Small intestine (tissue), 7 donors: ENCODE data around the gene EPGN. TPM values are rescaled to one million over a fixed set of nuclear protein-coding genes. Genes with fewer than 3 reads are reported as not detected.

Source experiments
- DNase-seq, 2 donors: peaks; one replicate each; pipeline versions ENCODE4 v3.0.0 to v3.0.0-alpha.2; 2013
- FAIRE-seq: peaks from 2 replicates; lab custom pipeline; 2012; peaks lifted over from hg19 to GRCh38; lab: Jason Lieb, UNC
- H3K27ac ChIP-seq, 3 donors: one replicate each; pipeline ENCODE4 v1.5.1; 2013; ENCODE audit warnings: low read length in 2 of 3, mild to moderate bottlenecking in 2 of 3, control low read depth in 1 of 3, inconsistent platforms in 1 of 3, low read depth in 1 of 3, moderate library complexity in 1 of 3
- H3K27me3 ChIP-seq, 3 donors: one replicate each; pipeline ENCODE4 v1.6.1; 2013; ENCODE audit warnings: low read length in 3 of 3, inconsistent platforms in 1 of 3; ENCODE audit not compliant: control insufficient read depth in 3 of 3, insufficient read depth in 3 of 3
- H3K36me3 ChIP-seq, 3 donors: one replicate each; pipeline ENCODE4 v1.6.1; 2013; ENCODE audit warnings: low read length in 3 of 3, inconsistent platforms in 1 of 3, low read depth in 1 of 3, mild to moderate bottlenecking in 1 of 3, moderate library complexity in 1 of 3; ENCODE audit not compliant: control insufficient read depth in 3 of 3, insufficient read depth in 2 of 3
- H3K4me1 ChIP-seq, 3 donors: one replicate each; pipeline ENCODE4 v1.6.1; 2013; ENCODE audit warnings: low read length in 2 of 3, inconsistent platforms in 1 of 3, low read depth in 1 of 3, mild to moderate bottlenecking in 1 of 3, moderate library complexity in 1 of 3; ENCODE audit not compliant: control insufficient read depth in 3 of 3, insufficient read depth in 2 of 3
- H3K4me3 ChIP-seq, 3 donors: one replicate each; pipeline ENCODE4 v1.5.1; 2013; ENCODE audit warnings: low read length in 3 of 3, control low read depth in 1 of 3, inconsistent platforms in 1 of 3, low read depth in 1 of 3, mild to moderate bottlenecking in 1 of 3, moderate library complexity in 1 of 3
- H3K9me3 ChIP-seq, 2 donors: one replicate each; pipeline ENCODE4 v1.6.1; 2013; ENCODE audit warnings: low read depth in 1 of 2, low read length in 1 of 2; ENCODE audit not compliant: control insufficient read depth in 2 of 2, insufficient read depth in 1 of 2
- WGBS, 3 donors: extraction: QIAGEN DNeasy Blood & Tissue Kit; methylation state at CpG; one replicate each; pipeline ENCODE4 v1.1.7; 2013; 5-methylcytosine and 5-hydroxymethylcytosine counted together
- polyA plus RNA-seq, 4 donors: library from polyadenylated mRNA; stranded (reverse) in 3 of 4; unstranded in 1 of 4; fragments of 200-250 nt in 3 of 4; fragments of 120-200 nt in 1 of 4; gene quantifications; one replicate each; pipeline versions ENCODE4 v1.2.1 to v1.2.3, GENCODE V29; 2013
- donor health status: healthy with polysubstance abuse.
- donor health status: control.
- donor health status: control.
- donor health status: Bipolar disorder and iron deficiency.
- donor health status: healthy.

EPGN gene
- polyA plus RNA-seq, 4 donors = 0.06 TPM; not detected in 3

GRCh38 chr4:74293558-74293957 is 14.7 kb upstream of the EPGN start:
- H3K27me3 ChIP-seq = no peaks in the 10 kb centered on the region
- FAIRE-seq = no peak
- no peak overlapping the region for H3K27ac ChIP-seq
- 86 to 93% (median 86%) methylated on average over 2 of the region's 2 CpGs for WGBS, 3 donors
- H3K4me1 ChIP-seq = no peaks in the 10 kb centered on the region
- no peaks in the 10 kb centered on the region for H3K36me3 ChIP-seq
- no peaks in the 10 kb centered on the region for H3K9me3 ChIP-seq
- no peak for DNase-seq
- H3K4me3 ChIP-seq = no peak overlapping the region

- no peaks in the 10 kb centered on the region for H3K9me3 ChIP-seq
- FAIRE-seq = no peak
Measured at GRCh38 chr4:74294681-74295080, 13.6 kb upstream of the EPGN start.

GRCh38 chr4:74297539-74297938 is 10.7 kb upstream of the EPGN start:
- DNase-seq (no peak), FAIRE-seq (no peak)
- 86 to 90% (median 88%) methylated on average over 1 of the region's 1 CpG for WGBS, 3 donors
- no peaks in the 10 kb centered on the region for H3K36me3 ChIP-seq
- no peak overlapping the region for H3K4me3 ChIP-seq
- no peaks in the 10 kb centered on the region for H3K9me3 ChIP-seq
- no peak overlapping the region for H3K27ac ChIP-seq
- H3K27me3 ChIP-seq = no peaks in the 10 kb centered on the region
- no peaks in the 10 kb centered on the region for H3K4me1 ChIP-seq

More at GRCh38 chr4:74294681-74295080, 13.6 kb upstream of the EPGN start:
- no peaks in the 10 kb centered on the region for H3K4me1 ChIP-seq
- H3K36me3 ChIP-seq = no peaks in the 10 kb centered on the region
- no peaks in the 10 kb centered on the region for H3K27me3 ChIP-seq
- 88 to 100% (median 98%) methylated on average over 1 of the region's 1 CpG for WGBS, 3 donors
- no peak overlapping the region for H3K4me3 ChIP-seq
- no peak for DNase-seq
- no peak overlapping the region for H3K27ac ChIP-seq

DNA sequence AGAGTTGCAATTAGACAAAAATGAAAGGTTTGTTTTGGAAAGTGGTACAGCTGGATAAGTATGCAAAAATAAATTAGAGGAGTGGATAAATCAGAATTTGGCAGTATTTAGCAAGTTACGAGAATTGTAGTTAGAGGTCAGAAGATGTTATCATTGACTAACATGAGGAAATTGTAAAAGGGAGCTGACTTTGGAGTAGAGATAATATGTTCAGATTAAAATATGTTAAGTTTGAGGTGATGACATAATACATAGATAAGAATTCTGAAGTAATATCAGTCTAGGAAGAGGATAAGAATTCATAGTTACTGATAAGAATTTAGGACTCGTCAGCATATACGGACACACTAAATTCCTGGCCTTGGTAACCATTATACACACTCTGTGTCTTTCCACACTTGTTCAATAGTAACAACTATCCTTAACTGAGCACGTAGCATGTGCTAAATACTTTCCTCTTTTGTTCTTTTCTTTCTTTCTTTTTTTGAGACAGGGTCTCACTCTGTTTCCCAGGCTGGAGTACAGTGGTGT is 4.1 kb upstream of the EPGN start:
- no peak overlapping the region for H3K27ac ChIP-seq
- H3K36me3 ChIP-seq = no peaks in the 10 kb centered on the region
- H3K4me3 ChIP-seq = no peak overlapping the region
- WGBS, 3 donors = 77 to 84% (median 81%) methylated on average over 4 of the region's 4 CpGs
- H3K27me3 ChIP-seq = no peaks in the 10 kb centered on the region
- H3K4me1 ChIP-seq = no peaks in the 10 kb centered on the region
- DNase-seq = peak in 1 of 2 donors; percentile 8
- no peaks in the 10 kb centered on the region for H3K9me3 ChIP-seq
- no peak for FAIRE-seq

GRCh38 chr4:74305000-74305399 is 3.3 kb upstream of the EPGN start:
- Histone ChIP-seq H3K4me3 (no peak overlapping the region), H3K27ac (no peak overlapping the region), H3K4me1 (no peaks in the 10 kb centered on the region), H3K9me3 (no peaks in the 10 kb centered on the region), H3K27me3 (no peaks in the 10 kb centered on the region), H3K36me3 (no peaks in the 10 kb centered on the region)
- 85 to 96% (median 94%) methylated on average over 1 of the region's 1 CpG for WGBS, 3 donors
- DNase-seq = no peak
- no peak for FAIRE-seq

GRCh38 chr4:74307170-74307569 is 1.1 kb upstream of the EPGN start:
- Histone ChIP-seq H3K4me1 (no peaks in the 10 kb centered on the region), H3K36me3 (no peaks in the 10 kb centered on the region), H3K4me3 (no peak overlapping the region), H3K9me3 (no peaks in the 10 kb centered on the region), H3K27ac (no peak overlapping the region), H3K27me3 (no peaks in the 10 kb centered on the region)
- DNase-seq = no peak
- no peak for FAIRE-seq
- WGBS, 3 donors = 93 to 96% (median 96%) methylated on average over 1 of the region's 1 CpG

DNA sequence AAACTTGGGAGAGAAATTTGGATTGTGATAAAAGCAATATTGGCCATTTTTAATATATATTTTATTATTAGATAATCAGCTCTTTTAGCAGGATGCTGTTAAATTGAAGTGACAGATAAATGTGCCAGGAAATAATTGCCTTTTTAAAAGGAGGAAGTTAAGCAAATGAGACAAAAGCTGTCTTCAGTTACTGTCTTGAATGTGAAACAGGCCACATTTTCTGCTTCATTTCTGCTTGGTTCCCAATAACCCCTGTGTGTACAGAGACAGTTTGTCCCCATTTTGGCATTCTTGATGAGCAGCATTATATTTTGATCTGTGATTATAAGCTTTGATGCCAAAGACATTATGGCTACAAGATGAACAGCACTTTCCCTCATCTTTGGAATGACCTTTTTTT is 953 bp downstream of the EPGN start:
- no peak for FAIRE-seq
- Histone ChIP-seq H3K27ac (no peak overlapping the region), H3K4me3 (no peak overlapping the region), H3K36me3 (no peaks in the 10 kb centered on the region), H3K4me1 (no peaks in the 10 kb centered on the region), H3K9me3 (no peaks in the 10 kb centered on the region), H3K27me3 (no peaks in the 10 kb centered on the region)
- DNase-seq = no peak

DNA sequence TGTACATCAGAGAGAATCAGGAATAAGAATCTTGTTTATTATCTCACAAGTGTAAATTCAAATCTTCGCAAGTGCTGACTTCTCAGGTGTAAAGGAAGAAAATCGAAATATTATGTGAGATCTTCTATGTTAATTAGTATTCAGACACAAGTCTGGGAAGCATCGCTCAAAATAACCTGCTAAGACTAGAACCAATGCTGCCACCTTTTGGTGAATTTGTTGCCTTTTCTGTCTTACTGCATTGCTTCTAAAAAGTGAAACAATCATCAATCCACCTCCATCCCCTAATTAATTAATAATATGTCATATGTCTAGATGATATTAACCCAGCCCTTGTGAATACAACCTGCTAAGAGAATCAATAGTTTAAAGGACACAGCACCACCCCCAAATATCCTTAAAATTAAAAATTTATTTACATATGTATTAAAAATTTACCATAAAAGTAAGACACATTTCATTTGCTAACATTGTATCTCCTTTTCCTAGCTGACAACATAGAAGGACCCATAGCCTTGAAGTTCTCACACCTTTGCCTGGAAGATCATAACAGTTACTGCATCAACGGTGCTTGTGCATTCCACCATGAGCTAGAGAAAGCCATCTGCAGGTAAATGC is 3.5 kb downstream of the EPGN start:
- Histone ChIP-seq H3K9me3 (no peaks in the 10 kb centered on the region), H3K36me3 (no peaks in the 10 kb centered on the region), H3K27me3 (no peaks in the 10 kb centered on the region), H3K4me1 (no peaks in the 10 kb centered on the region), H3K27ac (no peak overlapping the region), H3K4me3 (no peak overlapping the region)
- FAIRE-seq = no peak
- peak; percentile 61 to 66 for DNase-seq
- WGBS, 3 donors = 24 to 35% (median 33%) methylated on average over 4 of the region's 4 CpGs

DNA sequence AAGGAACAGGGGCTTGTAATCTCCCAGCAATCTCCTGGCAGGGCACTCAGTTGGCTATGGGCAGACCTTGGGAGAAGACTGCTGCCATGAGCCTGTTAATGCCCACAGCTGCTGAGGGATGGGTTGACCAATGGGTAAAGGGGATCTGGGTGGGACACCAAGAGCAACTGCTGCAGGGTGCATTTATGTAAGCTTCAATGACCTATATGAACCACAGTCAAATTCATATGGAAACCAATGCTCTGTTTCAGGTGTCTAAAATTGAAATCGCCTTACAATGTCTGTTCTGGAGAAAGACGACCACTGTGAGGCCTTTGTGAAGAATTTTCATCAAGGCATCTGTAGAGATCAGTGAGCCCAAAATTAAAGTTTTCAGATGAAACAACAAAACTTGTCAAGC is 6.1 kb downstream of the EPGN start:
- Histone ChIP-seq H3K27ac (no peak overlapping the region), H3K27me3 (no peaks in the 10 kb centered on the region), H3K9me3 (no peaks in the 10 kb centered on the region), H3K4me1 (no peaks in the 10 kb centered on the region), H3K36me3 (no peaks in the 10 kb centered on the region), H3K4me3 (no peak overlapping the region)
- 89 to 92% (median 92%) methylated on average over 2 of the region's 2 CpGs for WGBS, 3 donors
- FAIRE-seq (no peak), DNase-seq (no peak)
